Heart right ventricle (tissue), 16 donors: Measurements from ENCODE around the gene TRAPPC3. TPM values are rescaled to one million over a fixed set of nuclear protein-coding genes. Genes with fewer than 3 reads are reported as not detected.
A peak's percentile ranks its signal among the peaks of the same experiment; 100 is the strongest.

ENCODE experiments used
- ATAC-seq, 8 donors: fragments of 200-7000 bp; cut with Tn5 transposase; one replicate each; pipeline ENCODE4 v1.9.1; 2020; ENCODE audit warnings: mild to moderate bottlenecking in 8 of 8, moderate library complexity in 8 of 8, moderate number of reproducible peaks in 1 of 8
- DNase-seq, 2 donors: peaks; one replicate each; pipeline ENCODE4 v3.0.0-alpha.2; 2020
- H3K27ac ChIP-seq, 10 donors: fragments of 200-600 bp; sonication (generic) in 2 of 10; one replicate each; pipeline versions ENCODE4 v1.5.0 to v1.8.0; 2020 to 2022; ENCODE audit warnings: mild to moderate bottlenecking in 3 of 10
- H3K27me3 ChIP-seq, 7 donors: fragments of 200-600 bp; one replicate each; pipeline ENCODE4 v1.8.0; 2021 to 2022; ENCODE audit warnings: mild to moderate bottlenecking in 2 of 7
- H3K36me3 ChIP-seq, 9 donors: fragments of 200-600 bp; sonication (generic) in 1 of 9; one replicate each; pipeline versions ENCODE4 v1.5.0 to v1.8.0; 2020 to 2022; ENCODE audit warnings: mild to moderate bottlenecking in 2 of 9
- H3K4me1 ChIP-seq, 9 donors: fragments of 200-600 bp; sonication (generic) in 1 of 9; one replicate each; pipeline versions ENCODE4 v1.5.0 to v1.8.0; 2020 to 2022; ENCODE audit warnings: mild to moderate bottlenecking in 4 of 9
- H3K4me3 ChIP-seq, 10 donors: fragments of 200-600 bp; sonication (generic) in 2 of 10; one replicate each; pipeline versions ENCODE4 v1.5.0 to v1.8.0; 2020 to 2022; ENCODE audit warnings: mild to moderate bottlenecking in 7 of 10, moderate library complexity in 2 of 10
- H3K9me3 ChIP-seq, 11 donors: fragments of 200-600 bp in 10 of 11; sonication (generic) in 2 of 11; one replicate each; pipeline versions ENCODE4 v1.5.0 to v1.8.0; 2013 to 2022; ENCODE audit warnings: mild to moderate bottlenecking in 2 of 11, control low read depth in 1 of 11, moderate library complexity in 1 of 11
- WGBS, 2 donors: extraction: QIAGEN DNeasy Blood & Tissue Kit; methylation state at CpG; one replicate each; pipeline ENCODE4 v1.1.7; 2013; ENCODE audit warnings: inconsistent platforms in 1 of 2; 5-methylcytosine and 5-hydroxymethylcytosine counted together
- intact Hi-C, 10 donors: fragments of 100-400 bp; cut with DNase I; formaldehyde crosslinking; loops; one replicate each; pipeline versions ENCODE4 v1.11.1 to v1.14.2; 2022
- polyA plus RNA-seq, 2 donors: library from polyadenylated mRNA; stranded (reverse); fragments of 200-250 nt; gene quantifications; one replicate each; pipeline ENCODE4 v1.2.3, GENCODE V29; 2013
- total RNA-seq, 10 donors: library from RNA; stranded (reverse); fragmentation: NEBNext Ultra II Directional in 3 of 10; extraction: Animal tissue kit (Norgen Biotek cat#: 25700) in 3 of 10; gene quantifications; one replicate each; pipeline versions ENCODE4 v1.2.1 to v1.2.4, GENCODE V29; 2021 to 2023
- TF ChIP-seq, protein P1 (sequence below), 9 donors: fragments of 200-600 bp; sonication (generic) in 2 of 9; IDR thresholded peaks; one replicate each; pipeline versions ENCODE4 v1.5.0 to v1.8.0; 2021 to 2022; ENCODE audit warnings: antibody characterized with exemption in 9 of 9, mild to moderate bottlenecking in 5 of 9, moderate library complexity in 1 of 9
- donor health status: Arrhythmogenic right ventricular cardiomyopathy.
- donor health status: ischemic (EF 13 %, LVEDD 7.1; RV severe dilation, severe dysfunction).
- donor health status: healthy with polysubstance abuse.
- donor health status: DM: no; HTN: yes; CAD: no.
- donor health status: DM: no; HTN: no; CAD: no.
- donor health status: ischemic (EF 25% LVEDD 6.9; RV normal size, moderate dysfunction).
- donor health status: ischemic (EF 25% LVEDD 5.7; RV mildly dilated, moderate dysfunction).
- donor health status: healthy.
- donor health status: DM: yes; HTN: yes; CAD: no.
- donor health status: Ischemic cardiomyopathy.
- donor health status: ischemic (EF 35%, LVEDD 5.7; RV mildly dilated, moderate dysfunction).
- donor health status: nonischemic (EF 11% LVEDD 7.7; RV severe dilation, severe dysfunction).
- donor health status: DM: yes; HTN: yes; CAD: no.
- donor health status: PGD.
- donor health status: ischemic (EF 29% LVEDD 5.4; RV normal size, mild dysfunction).
- donor health status: nonischemic (EF 23%, LVEDD 6.1; RV moderate dilation, normal function).

TRAPPC3 gene
- total and polyA plus RNA-seq, 12 donors = 33.6 to 73.8 (median 48.4) TPM

DNA sequence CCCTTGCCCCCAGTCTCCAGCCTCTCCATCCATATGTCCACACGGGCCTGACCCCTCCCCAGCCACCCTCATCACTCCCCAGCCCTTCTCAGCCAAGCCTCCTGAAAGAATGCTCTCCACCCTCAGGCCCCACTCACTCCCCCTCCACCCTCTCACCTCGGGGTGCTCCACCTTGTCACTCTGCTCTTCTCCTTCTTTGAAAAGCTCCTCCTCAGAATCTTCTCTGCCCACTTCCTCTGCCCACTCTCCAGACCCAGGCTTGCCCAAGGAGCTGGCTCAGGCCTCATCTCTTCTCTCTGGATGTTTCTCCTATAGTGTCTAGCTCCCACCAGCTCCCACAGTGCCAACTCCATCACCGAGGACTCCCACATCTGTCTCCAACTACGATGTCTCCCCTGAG, 38.1 kb downstream of the TRAPPC3 start:
- WGBS, 2 donors = 74% methylated on average over 4 of the region's 4 CpGs
- Histone ChIP-seq H3K9me3 (no peaks in the 10 kb centered on the region), H3K27me3 (no peaks in the 10 kb centered on the region), H3K4me1 (peaks cover 0 to 12% (median 0%) of the 10 kb centered on the region in 9 donors), H3K36me3 (no peaks in the 10 kb centered on the region), H3K27ac (no peak overlapping the region), H3K4me3 (no peak overlapping the region)
- ATAC-seq (no peak), DNase-seq (no peak)
- intact Hi-C loops = no loop called here
- TF ChIP-seq, protein P1, sequence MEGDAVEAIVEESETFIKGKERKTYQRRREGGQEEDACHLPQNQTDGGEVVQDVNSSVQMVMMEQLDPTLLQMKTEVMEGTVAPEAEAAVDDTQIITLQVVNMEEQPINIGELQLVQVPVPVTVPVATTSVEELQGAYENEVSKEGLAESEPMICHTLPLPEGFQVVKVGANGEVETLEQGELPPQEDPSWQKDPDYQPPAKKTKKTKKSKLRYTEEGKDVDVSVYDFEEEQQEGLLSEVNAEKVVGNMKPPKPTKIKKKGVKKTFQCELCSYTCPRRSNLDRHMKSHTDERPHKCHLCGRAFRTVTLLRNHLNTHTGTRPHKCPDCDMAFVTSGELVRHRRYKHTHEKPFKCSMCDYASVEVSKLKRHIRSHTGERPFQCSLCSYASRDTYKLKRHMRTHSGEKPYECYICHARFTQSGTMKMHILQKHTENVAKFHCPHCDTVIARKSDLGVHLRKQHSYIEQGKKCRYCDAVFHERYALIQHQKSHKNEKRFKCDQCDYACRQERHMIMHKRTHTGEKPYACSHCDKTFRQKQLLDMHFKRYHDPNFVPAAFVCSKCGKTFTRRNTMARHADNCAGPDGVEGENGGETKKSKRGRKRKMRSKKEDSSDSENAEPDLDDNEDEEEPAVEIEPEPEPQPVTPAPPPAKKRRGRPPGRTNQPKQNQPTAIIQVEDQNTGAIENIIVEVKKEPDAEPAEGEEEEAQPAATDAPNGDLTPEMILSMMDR (IDR thresholded peaks at IDR 0.05) = no peak

DNA sequence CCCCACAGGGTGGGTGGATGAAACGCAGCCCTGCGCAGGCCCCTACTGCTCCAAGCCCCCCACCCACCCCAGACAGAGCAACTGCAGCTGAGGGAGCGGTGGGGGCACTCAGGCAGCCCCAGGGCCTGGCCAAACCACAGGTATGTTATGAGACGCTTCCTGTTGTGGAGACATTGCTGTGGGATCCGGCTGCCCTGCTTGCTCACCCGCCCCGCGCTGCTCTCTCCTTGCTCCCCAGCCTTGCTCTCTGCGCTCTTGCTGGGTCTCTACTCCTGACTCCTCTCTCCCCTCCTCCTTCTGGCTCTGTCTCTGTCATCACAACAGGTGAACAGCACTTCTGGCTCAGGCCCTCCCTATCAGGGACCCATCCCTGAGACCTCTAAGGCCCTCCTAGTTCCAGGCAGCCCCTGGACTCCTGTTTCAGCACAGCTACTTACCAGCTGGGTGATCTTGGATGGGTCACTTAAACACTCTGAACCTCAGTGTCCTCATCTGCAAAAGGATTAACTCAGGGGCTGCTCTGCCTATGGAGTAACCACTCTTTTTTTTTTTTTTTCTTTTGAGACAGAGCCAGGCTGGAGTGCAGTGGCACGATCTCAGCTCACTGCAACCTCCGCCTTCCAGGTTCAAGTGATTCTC, 40.1 kb downstream of the TRAPPC3 start:
- Histone ChIP-seq H3K4me3 (no peak overlapping the region), H3K27ac (no peak overlapping the region), H3K36me3 (no peaks in the 10 kb centered on the region), H3K27me3 (no peaks in the 10 kb centered on the region), H3K4me1 (peaks cover 0 to 4% (median 0%) of the 10 kb centered on the region in 9 donors), H3K9me3 (no peaks in the 10 kb centered on the region)
- ATAC-seq (no peak), DNase-seq (no peak)
- intact Hi-C loops = loop anchor here in 3 of 10 donors (10.0 kb wide), 2 partner anchors 76 to 316 kb away; no protein-coding TSS in a partner anchor
- 82 to 85% methylated on average over 11 of the region's 11 CpGs for WGBS, 2 donors
- TF ChIP-seq, protein P1 (IDR thresholded peaks at IDR 0.05) = no peak

DNA sequence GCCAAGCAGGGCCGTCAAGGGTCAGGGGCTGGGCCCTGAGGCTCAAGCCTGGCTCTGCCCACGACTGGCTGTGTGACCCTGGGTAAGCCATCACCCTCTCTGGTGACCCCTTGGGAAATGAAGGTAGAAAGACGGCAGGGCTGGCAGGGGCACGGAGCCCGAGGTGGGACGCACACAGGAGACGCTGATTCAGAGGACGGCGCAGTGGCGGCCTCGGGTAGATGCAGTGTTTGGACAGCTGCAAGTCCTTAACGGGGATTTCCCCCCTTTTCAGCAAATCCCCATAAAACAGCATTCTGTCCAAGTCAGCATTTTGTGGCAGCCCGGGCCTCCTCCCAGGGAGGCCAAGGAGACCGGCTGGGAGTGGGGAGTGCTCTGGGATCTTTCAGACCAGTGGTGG, 41.0 kb downstream of the TRAPPC3 start:
- no peak overlapping the region for H3K4me3 ChIP-seq
- TF ChIP-seq, protein P1 (IDR thresholded peaks at IDR 0.05) = no peak
- no peaks in the 10 kb centered on the region for H3K27me3 ChIP-seq
- H3K27ac ChIP-seq = no peak overlapping the region
- 82 to 87% methylated on average over 14 of the region's 14 CpGs for WGBS, 2 donors
- intact Hi-C loops = loop anchor here in 3 of 10 donors (10.0 kb wide), 2 partner anchors 76 to 316 kb away; no protein-coding TSS in a partner anchor
- H3K9me3 ChIP-seq = no peaks in the 10 kb centered on the region
- H3K36me3 ChIP-seq = no peaks in the 10 kb centered on the region
- no peak for DNase-seq
- ATAC-seq = no peak
- peaks cover 0 to 4% (median 0%) of the 10 kb centered on the region in 9 donors for H3K4me1 ChIP-seq

DNA sequence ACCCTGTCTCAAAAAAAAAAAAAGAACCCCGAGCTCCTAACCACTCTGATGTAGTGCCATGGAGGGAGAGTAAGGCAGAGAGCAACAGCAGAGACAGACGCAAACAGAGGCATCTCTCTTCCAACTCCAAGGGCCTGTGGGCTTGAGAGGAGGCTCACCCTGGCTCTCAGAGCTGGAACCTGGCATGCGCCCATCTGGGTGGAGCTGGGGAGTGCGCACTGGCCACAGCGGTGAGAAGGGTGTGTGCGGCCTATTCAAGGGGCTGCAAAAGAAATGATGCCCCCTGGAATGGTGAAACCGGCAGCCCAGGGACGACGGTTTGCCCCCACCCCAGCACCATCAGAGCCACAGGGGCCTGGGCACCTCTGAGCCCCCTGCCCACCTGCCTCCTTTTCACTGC, 41.9 kb downstream of the TRAPPC3 start:
- Histone ChIP-seq H3K27ac (no peak overlapping the region), H3K36me3 (no peaks in the 10 kb centered on the region), H3K27me3 (no peaks in the 10 kb centered on the region), H3K9me3 (no peaks in the 10 kb centered on the region), H3K4me3 (no peak overlapping the region), H3K4me1 (peaks cover 0 to 4% (median 0%) of the 10 kb centered on the region in 9 donors)
- 88 to 90% methylated on average over 9 of the region's 9 CpGs for WGBS, 2 donors
- DNase-seq (no peak), ATAC-seq (peak in 1 of 8 donors; percentile 11)
- TF ChIP-seq, protein P1 (IDR thresholded peaks at IDR 0.05) = no peak
- intact Hi-C loops = loop anchor here in 3 of 10 donors (10.0 kb wide), 2 partner anchors 77 to 317 kb away; no protein-coding TSS in a partner anchor
